GM21423 (cell line): ENCODE measurements around the gene TMEM154.

Experiments
- ATAC-seq: cut with Tn5 transposase; IDR thresholded peaks from one replicate; pipeline ENCODE4 v1.9.1; 2021; ENCODE audit warnings: mild to moderate bottlenecking, moderate library complexity; ENCODE audit not compliant: unreplicated experiment

TMEM154 gene

GRCh38 chr4:152679414-152680281 is at the start of gene TMEM154:
Gene TMEM154 (minus strand): TSS chr4:152679997. CDS start chr4:152679933, 64 bp downstream.
- ATAC-seq: peak; percentile 74

- no peak for ATAC-seq
Observed at GRCh38 chr4:152729466-152729865, 49.7 kb upstream of the TMEM154 start.

GRCh38 chr4:152728343-152728742 is 48.5 kb upstream of the TMEM154 start:
- no peak for ATAC-seq

GRCh38 chr4:152727784-152728183 is 48.0 kb upstream of the TMEM154 start:
- ATAC-seq: no peak

- ATAC-seq: no peak
Observed at GRCh38 chr4:152724494-152724893, 44.7 kb upstream of the TMEM154 start.

GRCh38 chr4:152723236-152723635 is 43.4 kb upstream of the TMEM154 start:
- ATAC-seq: no peak

- ATAC-seq: no peak
Observed at GRCh38 chr4:152719801-152720556, 40.2 kb upstream of the TMEM154 start.

- ATAC-seq: no peak
Observed at GRCh38 chr4:152719291-152719690, 39.5 kb upstream of the TMEM154 start.

- no peak for ATAC-seq
Observed at GRCh38 chr4:152715076-152715475, 35.3 kb upstream of the TMEM154 start.

GRCh38 chr4:152713951-152714705 is 34.3 kb upstream of the TMEM154 start:
- no peak for ATAC-seq

- no peak for ATAC-seq
Observed at GRCh38 chr4:152709675-152710438, 30.1 kb upstream of the TMEM154 start.

GRCh38 chr4:152708796-152709195 is 29.0 kb upstream of the TMEM154 start:
- ATAC-seq: no peak

- no peak for ATAC-seq
Observed at GRCh38 chr4:152708361-152708760, 28.6 kb upstream of the TMEM154 start.

GRCh38 chr4:152707632-152708031 is 27.8 kb upstream of the TMEM154 start:
- ATAC-seq: no peak

GRCh38 chr4:152705903-152706302 is 26.1 kb upstream of the TMEM154 start:
- no peak for ATAC-seq

GRCh38 chr4:152704788-152705187 is 25.0 kb upstream of the TMEM154 start:
- no peak for ATAC-seq

GRCh38 chr4:152700151-152700550 is 20.4 kb upstream of the TMEM154 start:
- no peak for ATAC-seq

GRCh38 chr4:152699313-152699712 is 19.5 kb upstream of the TMEM154 start:
- no peak for ATAC-seq

- no peak for ATAC-seq
Observed at GRCh38 chr4:152698089-152698499, 18.3 kb upstream of the TMEM154 start.

- ATAC-seq: no peak
Observed at GRCh38 chr4:152697284-152698088, 17.7 kb upstream of the TMEM154 start.
